Measurements from ENCODE around the gene SOS1. TPM values are rescaled to one million over a fixed set of nuclear protein-coding genes. Genes with fewer than 3 reads are reported as not detected.
A peak's percentile ranks its signal among the peaks of the same experiment; 100 is the strongest.

The SOS1 gene
- polyA plus RNA-seq, 1 donor: 44.6 TPM

GRCh38 chr2:39000552-39000951, 120.3 kb downstream of the SOS1 start:
- H3K36me3 ChIP-seq (ENCODE audit: control insufficient read depth, insufficient read depth, low read length): peaks cover 61% of the 10 kb centered on the region
- DNase-seq: no peak
- no peaks in the 10 kb centered on the region for H3K4me1 ChIP-seq (ENCODE audit: control insufficient read depth, insufficient read depth, low read length)
- 80% methylated on average over 1 of the region's 2 CpGs for WGBS (ENCODE audit: insufficient coverage, low lambda C conversion rate)
- no peaks in the 10 kb centered on the region for H3K9me3 ChIP-seq (ENCODE audit: control insufficient read depth, low read depth, low read length)
- H3K4me3 ChIP-seq (ENCODE audit: low read length): no peak overlapping the region
- no peaks in the 10 kb centered on the region for H3K27me3 ChIP-seq (ENCODE audit: control insufficient read depth, insufficient read depth, low read length)
- H3K27ac ChIP-seq (ENCODE audit: low read length): no peak overlapping the region

- H3K9me3 ChIP-seq (ENCODE audit: control insufficient read depth, low read depth, low read length): no peaks in the 10 kb centered on the region
- no peaks in the 10 kb centered on the region for H3K4me1 ChIP-seq (ENCODE audit: control insufficient read depth, insufficient read depth, low read length)
- H3K36me3 ChIP-seq (ENCODE audit: control insufficient read depth, insufficient read depth, low read length): peaks cover 71% of the 10 kb centered on the region
- DNase-seq: no peak
- H3K4me3 ChIP-seq (ENCODE audit: low read length): no peak overlapping the region
- WGBS (ENCODE audit: insufficient coverage, low lambda C conversion rate): no CpG with 5 or more reads among the region's 4 CpGs
- H3K27ac ChIP-seq (ENCODE audit: low read length): no peak overlapping the region
- no peaks in the 10 kb centered on the region for H3K27me3 ChIP-seq (ENCODE audit: control insufficient read depth, insufficient read depth, low read length)
These were observed 123.1 kb downstream of the SOS1 start for GRCh38 chr2:38997781-38998180.

GRCh38 chr2:38991899-38992298, 129.0 kb downstream of the SOS1 start:
- H3K4me3 ChIP-seq (ENCODE audit: low read length): no peak overlapping the region
- no peak for DNase-seq
- no peaks in the 10 kb centered on the region for H3K4me1 ChIP-seq (ENCODE audit: control insufficient read depth, insufficient read depth, low read length)
- H3K27ac ChIP-seq (ENCODE audit: low read length): no peak overlapping the region
- 73% methylated on average over 2 of the region's 2 CpGs for WGBS (ENCODE audit: insufficient coverage, low lambda C conversion rate)
- H3K36me3 ChIP-seq (ENCODE audit: control insufficient read depth, insufficient read depth, low read length): peaks cover 50% of the 10 kb centered on the region
- no peaks in the 10 kb centered on the region for H3K9me3 ChIP-seq (ENCODE audit: control insufficient read depth, low read depth, low read length)
- H3K27me3 ChIP-seq (ENCODE audit: control insufficient read depth, insufficient read depth, low read length): no peaks in the 10 kb centered on the region

- H3K27ac ChIP-seq (ENCODE audit: low read length): no peak overlapping the region
- no CpG with 5 or more reads among the region's 1 CpG for WGBS (ENCODE audit: insufficient coverage, low lambda C conversion rate)
- DNase-seq: no peak
- no peaks in the 10 kb centered on the region for H3K4me1 ChIP-seq (ENCODE audit: control insufficient read depth, insufficient read depth, low read length)
- H3K27me3 ChIP-seq (ENCODE audit: control insufficient read depth, insufficient read depth, low read length): no peaks in the 10 kb centered on the region
- peaks cover 48% of the 10 kb centered on the region for H3K36me3 ChIP-seq (ENCODE audit: control insufficient read depth, insufficient read depth, low read length)
- no peak overlapping the region for H3K4me3 ChIP-seq (ENCODE audit: low read length)
- no peaks in the 10 kb centered on the region for H3K9me3 ChIP-seq (ENCODE audit: control insufficient read depth, low read depth, low read length)
These were observed 132.1 kb downstream of the SOS1 start for GRCh38 chr2:38988716-38989115.

GRCh38 chr2:38982498-38982897, 138.4 kb downstream of the SOS1 start:
- peaks cover 5% of the 10 kb centered on the region for H3K4me1 ChIP-seq (ENCODE audit: control insufficient read depth, insufficient read depth, low read length)
- no peaks in the 10 kb centered on the region for H3K27me3 ChIP-seq (ENCODE audit: control insufficient read depth, insufficient read depth, low read length)
- H3K36me3 ChIP-seq (ENCODE audit: control insufficient read depth, insufficient read depth, low read length): peaks cover 26% of the 10 kb centered on the region
- H3K9me3 ChIP-seq (ENCODE audit: control insufficient read depth, low read depth, low read length): no peaks in the 10 kb centered on the region
- no peak overlapping the region for H3K4me3 ChIP-seq (ENCODE audit: low read length)
- DNase-seq: no peak
- no peak overlapping the region for H3K27ac ChIP-seq (ENCODE audit: low read length)
- WGBS (ENCODE audit: insufficient coverage, low lambda C conversion rate): no CpG with 5 or more reads among the region's 1 CpG

- DNase-seq: peak in 1 of 2 donors; percentile 31
- 85% methylated on average over 4 of the region's 8 CpGs for WGBS (ENCODE audit: insufficient coverage, low lambda C conversion rate)
These were observed 139.0 kb downstream of the SOS1 start for GRCh38 chr2:38981670-38982357.

GRCh38 chr2:38981003-38981669, 139.7 kb downstream of the SOS1 start:
- 20% methylated on average over 1 of the region's 3 CpGs for WGBS (ENCODE audit: insufficient coverage, low lambda C conversion rate)
- Histone ChIP-seq H3K4me1 (ENCODE audit: control insufficient read depth, insufficient read depth, low read length) (peaks cover 5% of the 10 kb centered on the region), H3K27me3 (ENCODE audit: control insufficient read depth, insufficient read depth, low read length) (no peaks in the 10 kb centered on the region), H3K36me3 (ENCODE audit: control insufficient read depth, insufficient read depth, low read length) (peaks cover 19% of the 10 kb centered on the region), H3K9me3 (ENCODE audit: control insufficient read depth, low read depth, low read length) (no peaks in the 10 kb centered on the region), H3K4me3 (ENCODE audit: low read length) (no peak overlapping the region), H3K27ac (ENCODE audit: low read length) (no peak overlapping the region)
- DNase-seq: peak in 1 of 2 donors; percentile 24

More at GRCh38 chr2:38981670-38982357, 139.0 kb downstream of the SOS1 start:
- H3K27ac ChIP-seq (ENCODE audit: low read length): no peak overlapping the region
- H3K27me3 ChIP-seq (ENCODE audit: control insufficient read depth, insufficient read depth, low read length): no peaks in the 10 kb centered on the region
- peaks cover 5% of the 10 kb centered on the region for H3K4me1 ChIP-seq (ENCODE audit: control insufficient read depth, insufficient read depth, low read length)
- peaks cover 23% of the 10 kb centered on the region for H3K36me3 ChIP-seq (ENCODE audit: control insufficient read depth, insufficient read depth, low read length)
- no peaks in the 10 kb centered on the region for H3K9me3 ChIP-seq (ENCODE audit: control insufficient read depth, low read depth, low read length)
- H3K4me3 ChIP-seq (ENCODE audit: low read length): no peak overlapping the region

- Histone ChIP-seq H3K4me1 (ENCODE audit: control insufficient read depth, insufficient read depth, low read length) (peaks cover 5% of the 10 kb centered on the region), H3K4me3 (ENCODE audit: low read length) (no peak overlapping the region), H3K27ac (ENCODE audit: low read length) (no peak overlapping the region), H3K9me3 (ENCODE audit: control insufficient read depth, low read depth, low read length) (no peaks in the 10 kb centered on the region), H3K27me3 (ENCODE audit: control insufficient read depth, insufficient read depth, low read length) (no peaks in the 10 kb centered on the region), H3K36me3 (ENCODE audit: control insufficient read depth, insufficient read depth, low read length) (peaks cover 6% of the 10 kb centered on the region)
- no peak for DNase-seq
- WGBS (ENCODE audit: insufficient coverage, low lambda C conversion rate): no CpG with 5 or more reads among the region's 3 CpGs
These were observed 141.9 kb downstream of the SOS1 start for GRCh38 chr2:38978908-38979307.

- no peak overlapping the region for H3K27ac ChIP-seq (ENCODE audit: low read length)
- peaks cover 5% of the 10 kb centered on the region for H3K4me1 ChIP-seq (ENCODE audit: control insufficient read depth, insufficient read depth, low read length)
- peaks cover 3% of the 10 kb centered on the region for H3K36me3 ChIP-seq (ENCODE audit: control insufficient read depth, insufficient read depth, low read length)
- WGBS (ENCODE audit: insufficient coverage, low lambda C conversion rate): 78% methylated on average over 3 of the region's 5 CpGs
- no peak for DNase-seq
- no peaks in the 10 kb centered on the region for H3K27me3 ChIP-seq (ENCODE audit: control insufficient read depth, insufficient read depth, low read length)
- no peaks in the 10 kb centered on the region for H3K9me3 ChIP-seq (ENCODE audit: control insufficient read depth, low read depth, low read length)
- no peak overlapping the region for H3K4me3 ChIP-seq (ENCODE audit: low read length)
These were observed 142.5 kb downstream of the SOS1 start for GRCh38 chr2:38978296-38978903.

GRCh38 chr2:38977047-38977446, 143.8 kb downstream of the SOS1 start:
- Histone ChIP-seq H3K36me3 (ENCODE audit: control insufficient read depth, insufficient read depth, low read length) (no peaks in the 10 kb centered on the region), H3K27me3 (ENCODE audit: control insufficient read depth, insufficient read depth, low read length) (no peaks in the 10 kb centered on the region), H3K4me1 (ENCODE audit: control insufficient read depth, insufficient read depth, low read length) (peaks cover 5% of the 10 kb centered on the region), H3K27ac (ENCODE audit: low read length) (no peak overlapping the region), H3K4me3 (ENCODE audit: low read length) (no peak overlapping the region), H3K9me3 (ENCODE audit: control insufficient read depth, low read depth, low read length) (no peaks in the 10 kb centered on the region)
- WGBS (ENCODE audit: insufficient coverage, low lambda C conversion rate): 100% methylated on average over 1 of the region's 3 CpGs
- DNase-seq: no peak
